ENCODE data around the gene FAM124A. TPM values are rescaled to one million over a fixed set of nuclear protein-coding genes. Genes with fewer than 3 reads are reported as not detected.

FAM124A gene
- polyA plus RNA-seq, 3 donors = 0.03 to 0.20 (median 0.13) TPM

- no peak overlapping the region for H2AFZ ChIP-seq (ENCODE audit: insufficient read depth, low read depth, low read length, poor library complexity, severe bottlenecking)
- H3K9ac ChIP-seq (ENCODE audit: insufficient read depth, low read length, poor library complexity, severe bottlenecking) = no peak overlapping the region
- TF ChIP-seq, protein P1, sequence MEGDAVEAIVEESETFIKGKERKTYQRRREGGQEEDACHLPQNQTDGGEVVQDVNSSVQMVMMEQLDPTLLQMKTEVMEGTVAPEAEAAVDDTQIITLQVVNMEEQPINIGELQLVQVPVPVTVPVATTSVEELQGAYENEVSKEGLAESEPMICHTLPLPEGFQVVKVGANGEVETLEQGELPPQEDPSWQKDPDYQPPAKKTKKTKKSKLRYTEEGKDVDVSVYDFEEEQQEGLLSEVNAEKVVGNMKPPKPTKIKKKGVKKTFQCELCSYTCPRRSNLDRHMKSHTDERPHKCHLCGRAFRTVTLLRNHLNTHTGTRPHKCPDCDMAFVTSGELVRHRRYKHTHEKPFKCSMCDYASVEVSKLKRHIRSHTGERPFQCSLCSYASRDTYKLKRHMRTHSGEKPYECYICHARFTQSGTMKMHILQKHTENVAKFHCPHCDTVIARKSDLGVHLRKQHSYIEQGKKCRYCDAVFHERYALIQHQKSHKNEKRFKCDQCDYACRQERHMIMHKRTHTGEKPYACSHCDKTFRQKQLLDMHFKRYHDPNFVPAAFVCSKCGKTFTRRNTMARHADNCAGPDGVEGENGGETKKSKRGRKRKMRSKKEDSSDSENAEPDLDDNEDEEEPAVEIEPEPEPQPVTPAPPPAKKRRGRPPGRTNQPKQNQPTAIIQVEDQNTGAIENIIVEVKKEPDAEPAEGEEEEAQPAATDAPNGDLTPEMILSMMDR (IDR thresholded peaks at IDR 0.05) = no peak
- Mint-ChIP-seq H3K27ac (no peak overlapping the region), H3K36me3 (no peaks in the 10 kb centered on the region), H3K4me1 (peaks cover 15% of the 10 kb centered on the region), H3K27me3 (ENCODE audit: low read depth in 3 of 3) (peaks cover 0 to 3% (median 3%) of the 10 kb centered on the region in 3 donors), H3K9me3 (peaks cover 0 to 2% (median 0%) of the 10 kb centered on the region in 7 donors), H3K4me3 (no peak overlapping the region)
- H3K27me3 ChIP-seq (ENCODE audit: control insufficient read depth in 2 of 2, insufficient read depth in 2 of 2, low read length in 2 of 2) = no peaks in the 10 kb centered on the region
- H3K79me2 ChIP-seq (ENCODE audit: insufficient read depth, low read length) = no peaks in the 10 kb centered on the region
- H3K9me3 ChIP-seq (replicated peaks in 1 of 2; ENCODE audit: control insufficient read depth in 1 of 2, insufficient read depth in 1 of 2, low read length in 2 of 2) = no peaks in the 10 kb centered on the region
- intact Hi-C loops (cut with micrococcal nuclease) = no loop called here
- no peak overlapping the region for H3K4me2 ChIP-seq (replicated peaks; ENCODE audit: extremely low read depth, low read length, poor library complexity, severe bottlenecking)
- H3K4me3 ChIP-seq (replicated peaks in 1 of 3; ENCODE audit: low read depth in 2 of 3, low read length in 3 of 3) = no peak overlapping the region
- no peaks in the 10 kb centered on the region for H4K20me1 ChIP-seq (ENCODE audit: insufficient read depth, low read length)
- 100% methylated on average over 1 of the region's 4 CpGs for WGBS (ENCODE audit: insufficient coverage)
- peaks cover 7 to 11% of the 10 kb centered on the region in 2 donors for H3K4me1 ChIP-seq (ENCODE audit: control insufficient read depth in 1 of 2, insufficient read depth in 2 of 2, low read length in 2 of 2)
- no peaks in the 10 kb centered on the region for H3K36me3 ChIP-seq (replicated peaks in 1 of 2; ENCODE audit: control insufficient read depth in 1 of 2, insufficient read depth in 2 of 2, low read length in 2 of 2)
- H3K27ac ChIP-seq (ENCODE audit: low read depth in 1 of 2, low read length in 2 of 2) = no peak overlapping the region
- DNase-seq = no peak
Observed at GRCh38 chr13:51260154-51260553, 38.0 kb downstream of the FAM124A start.

DNA sequence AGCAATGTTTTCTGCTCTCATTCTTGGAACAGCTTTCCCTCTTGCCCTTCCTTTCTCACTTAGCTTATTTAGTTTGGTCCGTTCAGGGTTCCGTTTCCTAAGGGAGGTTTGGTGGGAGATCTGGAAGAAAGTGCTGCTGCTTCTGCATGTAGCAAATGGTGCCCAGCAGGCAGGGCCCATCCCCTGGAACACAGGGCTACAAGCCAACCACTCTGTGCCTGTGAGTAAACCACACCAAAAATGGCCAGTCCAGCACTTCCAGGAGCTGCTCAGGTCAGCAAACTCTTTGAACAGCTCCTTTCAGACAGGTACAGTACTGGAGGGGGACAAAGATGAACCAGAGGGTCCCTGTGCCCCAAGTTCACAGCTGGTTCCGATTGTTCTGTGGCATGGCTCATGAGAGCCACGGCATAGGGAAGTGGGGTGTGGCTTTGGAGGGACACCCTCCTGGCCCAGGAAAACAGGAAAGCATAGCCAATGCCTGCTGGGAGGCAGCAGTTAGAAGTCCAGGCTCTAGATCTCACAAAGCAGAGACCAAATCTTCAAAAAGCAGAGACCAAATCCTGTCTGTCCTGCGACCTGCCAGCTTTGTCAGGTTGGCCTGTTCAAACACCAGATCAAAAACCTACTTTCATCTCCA lies 39.5 kb downstream of the FAM124A start:
- intact Hi-C loops (cut with micrococcal nuclease) = no loop called here
- H3K9me3 Mint-ChIP-seq = peaks cover 0 to 2% (median 0%) of the 10 kb centered on the region in 7 donors
- H3K27ac Mint-ChIP-seq = no peak overlapping the region
- Histone ChIP-seq H2AFZ (ENCODE audit: insufficient read depth, low read depth, low read length, poor library complexity, severe bottlenecking) (no peak overlapping the region), H3K27me3 (ENCODE audit: control insufficient read depth in 2 of 2, insufficient read depth in 2 of 2, low read length in 2 of 2) (no peaks in the 10 kb centered on the region), H3K79me2 (ENCODE audit: insufficient read depth, low read length) (no peaks in the 10 kb centered on the region), H4K20me1 (ENCODE audit: insufficient read depth, low read length) (no peaks in the 10 kb centered on the region), H3K36me3 (replicated peaks in 1 of 2; ENCODE audit: control insufficient read depth in 1 of 2, insufficient read depth in 2 of 2, low read length in 2 of 2) (no peaks in the 10 kb centered on the region), H3K9me3 (replicated peaks in 1 of 2; ENCODE audit: control insufficient read depth in 1 of 2, insufficient read depth in 1 of 2, low read length in 2 of 2) (no peaks in the 10 kb centered on the region), H3K4me1 (ENCODE audit: control insufficient read depth in 1 of 2, insufficient read depth in 2 of 2, low read length in 2 of 2) (peaks cover 7 to 11% of the 10 kb centered on the region in 2 donors), H3K4me3 (replicated peaks in 1 of 3; ENCODE audit: low read depth in 2 of 3, low read length in 3 of 3) (no peak overlapping the region), H3K27ac (ENCODE audit: low read depth in 1 of 2, low read length in 2 of 2) (no peak overlapping the region), H3K9ac (ENCODE audit: insufficient read depth, low read length, poor library complexity, severe bottlenecking) (no peak overlapping the region), H3K4me2 (replicated peaks; ENCODE audit: extremely low read depth, low read length, poor library complexity, severe bottlenecking) (no peak overlapping the region)
- no peaks in the 10 kb centered on the region for H3K36me3 Mint-ChIP-seq
- H3K4me1 Mint-ChIP-seq = peaks cover 11% of the 10 kb centered on the region
- 75% methylated on average over 2 of the region's 5 CpGs for WGBS (ENCODE audit: insufficient coverage)
- H3K27me3 Mint-ChIP-seq (ENCODE audit: low read depth in 3 of 3) = peaks cover 0 to 3% (median 3%) of the 10 kb centered on the region in 3 donors
- DNase-seq = no peak
- TF ChIP-seq, protein P1 (IDR thresholded peaks at IDR 0.05) = no peak
- no peak overlapping the region for H3K4me3 Mint-ChIP-seq

Measured in CD14-positive monocyte (primary cell).